ENCODE results near the gene SLC4A9.
"Not testable (repeated sequence)": the region's sequence is repeated elsewhere in the genome, so short reads cannot be mapped to it uniquely, and the experiment has no call there.

Gene SLC4A9

GRCh38 chr5:140339636-140340035, 20.4 kb upstream of the SLC4A9 start:
- DNase-seq (ENCODE audit: low read depth in 3 of 3) = no peak

GRCh38 chr5:140340605-140341121, 19.3 kb upstream of the SLC4A9 start:
- DNase-seq (ENCODE audit: low read depth in 3 of 3) = no peak

GRCh38 chr5:140341591-140341990, 18.4 kb upstream of the SLC4A9 start:
- DNase-seq (ENCODE audit: low read depth in 3 of 3) = no peak

DNA sequence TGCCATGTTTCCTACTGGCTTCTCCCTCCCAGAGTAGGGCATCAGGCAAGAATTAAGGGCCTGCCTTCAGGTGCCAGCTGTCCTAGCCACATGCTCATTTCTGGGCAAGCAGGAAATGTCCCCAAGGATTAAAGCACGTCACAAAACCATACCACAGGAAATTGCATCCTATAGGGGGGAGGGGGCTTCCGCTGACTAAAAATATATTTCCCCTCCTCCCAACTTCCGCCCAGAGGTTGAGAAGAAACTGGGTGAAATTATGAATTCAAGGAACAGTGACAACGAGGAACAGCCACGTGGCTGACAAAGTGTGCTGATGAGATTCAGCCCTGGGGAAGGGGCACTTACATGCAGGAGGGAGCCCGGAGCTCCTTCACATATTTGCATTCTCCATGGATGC, 17.7 kb upstream of the SLC4A9 start:
- peak in 1 of 3 experiments; percentile 36 for DNase-seq (ENCODE audit: low read depth in 3 of 3)

DNA sequence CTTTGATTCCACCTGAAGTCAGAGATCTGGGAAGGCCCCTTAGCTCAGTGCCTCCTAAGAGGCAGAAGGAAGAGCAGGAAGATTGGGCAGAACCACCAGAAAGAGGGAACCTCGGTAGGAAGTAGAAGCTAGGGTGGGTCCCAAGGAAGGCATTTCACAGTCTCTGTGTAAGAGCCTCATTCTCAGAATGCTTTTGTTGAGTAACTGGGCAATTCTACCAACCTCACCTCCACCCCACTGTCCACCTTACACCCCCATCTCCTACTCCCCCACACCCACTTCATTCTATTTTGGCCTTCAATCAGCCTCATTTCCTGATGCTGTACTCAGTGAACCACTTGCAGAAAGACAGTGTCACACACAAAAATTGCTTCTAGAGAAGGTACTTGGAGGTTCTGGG, 17.1 kb upstream of the SLC4A9 start:
- no peak for DNase-seq (ENCODE audit: low read depth in 3 of 3)

- not testable (repeated sequence) for DNase-seq (ENCODE audit: low read depth in 3 of 3)
These were observed 16.1 kb upstream of the SLC4A9 start for GRCh38 chr5:140343849-140344248.

GRCh38 chr5:140344683-140345423, 15.1 kb upstream of the SLC4A9 start:
- peak in 1 of 3 experiments; percentile 24 for DNase-seq (ENCODE audit: low read depth in 3 of 3)

DNA sequence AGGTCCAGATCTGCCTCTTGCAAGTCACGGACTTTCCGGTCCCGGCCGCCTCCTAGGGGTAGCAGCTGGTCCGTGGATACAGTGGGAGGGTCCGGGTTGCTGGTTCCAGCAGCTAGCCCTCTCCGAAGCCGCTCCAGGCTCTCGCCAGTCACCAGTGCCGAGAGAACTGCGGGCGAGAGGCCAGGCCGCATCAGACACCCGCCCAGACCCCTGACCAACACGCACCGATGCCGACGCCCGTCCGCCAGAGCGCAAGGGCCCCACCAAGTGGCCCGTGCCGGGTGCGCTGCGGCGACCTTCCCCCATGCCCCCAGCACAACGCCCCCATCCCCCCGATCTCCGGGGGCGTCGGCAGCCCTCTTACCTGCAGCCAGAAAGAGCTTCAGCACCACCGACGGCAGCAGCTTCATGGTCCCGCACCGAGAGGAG, 14.1 kb upstream of the SLC4A9 start:
- no peak for DNase-seq (ENCODE audit: low read depth in 3 of 3)

DNA sequence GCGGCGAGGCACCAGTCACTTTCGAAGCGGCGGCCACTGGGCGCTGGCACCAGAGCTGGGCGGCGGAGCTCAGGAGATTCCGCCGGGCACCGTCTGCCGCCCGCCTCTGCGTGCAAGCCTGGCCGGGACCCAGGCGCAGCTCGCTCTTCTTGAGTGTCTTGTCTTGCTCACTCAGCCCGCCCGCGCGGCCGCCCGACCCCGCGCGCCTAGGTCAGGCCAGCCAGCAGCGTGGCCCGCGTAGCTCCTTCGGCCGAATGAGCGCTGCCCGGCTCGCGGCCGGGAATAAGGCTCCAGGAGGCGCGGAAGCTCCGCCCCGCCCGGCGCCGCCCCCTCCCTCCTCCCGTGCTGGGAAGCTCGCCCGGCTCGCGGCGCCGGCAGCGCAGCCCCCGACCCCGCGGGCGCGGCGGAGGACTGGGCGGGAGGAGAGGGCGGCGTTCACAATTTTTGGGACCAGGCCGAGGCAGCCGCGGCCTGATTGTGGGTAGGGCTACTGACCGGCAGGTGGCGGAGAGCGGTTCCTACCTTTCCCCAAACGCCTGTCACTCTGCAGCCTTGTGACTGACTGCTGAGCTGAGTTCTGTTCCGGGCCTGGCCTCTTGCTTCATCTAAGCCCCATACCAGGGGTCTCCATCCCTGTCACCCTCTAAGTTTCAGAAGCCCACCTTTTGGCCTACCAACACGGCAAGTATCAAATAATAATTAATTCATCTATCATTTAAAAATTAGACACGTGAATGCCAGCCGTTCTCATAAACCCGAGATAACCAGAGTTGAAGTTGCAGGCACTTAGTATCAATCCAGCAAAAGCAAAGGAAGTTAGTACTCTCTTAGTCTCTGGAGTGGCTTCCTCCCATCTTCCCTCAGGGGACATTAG, 13.4 kb upstream of the SLC4A9 start, which contains the start of gene HBEGF:
HBEGF (minus strand) TSS at position 256 of the 874 bp plus-strand sequence. CDS start 275 bp downstream, outside the sequence.
- DNase-seq (ENCODE audit: low read depth in 3 of 3) = peak in 1 of 3 experiments; percentile 57

DNA sequence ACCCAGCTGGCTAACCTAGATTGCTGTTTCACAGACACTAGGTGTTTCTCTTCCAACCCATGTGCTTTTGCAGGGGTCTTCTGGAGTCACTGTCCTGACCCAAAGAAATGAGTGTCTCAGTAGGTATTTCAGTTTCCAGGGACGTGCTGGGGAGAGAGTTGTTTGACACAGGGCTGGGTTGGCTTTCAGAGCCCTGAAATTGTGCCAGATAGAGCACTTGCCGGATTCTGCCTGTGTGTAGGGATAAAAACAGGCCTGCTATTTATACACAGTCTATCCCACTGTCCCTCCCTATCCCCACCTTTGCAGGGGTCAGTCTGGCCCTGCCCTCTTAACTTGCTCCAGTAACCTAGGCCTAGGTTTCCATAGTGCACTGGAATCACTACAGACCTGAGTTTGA, 12.6 kb upstream of the SLC4A9 start:
- DNase-seq (ENCODE audit: low read depth in 3 of 3) = no peak

- no peak for DNase-seq (ENCODE audit: low read depth in 3 of 3)
These were observed 11.9 kb upstream of the SLC4A9 start for GRCh38 chr5:140348104-140348503.

DNA sequence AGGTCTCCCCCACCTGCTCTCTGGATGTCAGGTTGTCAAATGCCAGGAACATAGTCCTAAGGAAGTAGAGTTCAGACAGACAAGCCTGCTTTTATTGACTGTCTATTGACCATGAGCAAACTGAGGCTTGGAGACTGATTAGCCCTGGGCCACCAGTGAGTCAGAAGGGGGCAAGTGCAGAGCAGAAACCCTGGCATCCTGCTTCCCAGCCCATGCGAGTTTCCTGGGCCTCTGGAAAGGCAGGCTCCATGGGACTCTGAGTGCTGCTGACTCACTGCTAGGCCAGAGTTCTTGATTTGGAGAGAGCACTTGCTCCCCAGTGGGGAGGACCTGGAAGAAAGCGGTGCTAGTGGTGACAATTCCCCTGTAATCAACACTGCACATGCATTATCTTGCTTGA, 10.8 kb upstream of the SLC4A9 start:
- no peak for DNase-seq (ENCODE audit: low read depth in 3 of 3)

DNA sequence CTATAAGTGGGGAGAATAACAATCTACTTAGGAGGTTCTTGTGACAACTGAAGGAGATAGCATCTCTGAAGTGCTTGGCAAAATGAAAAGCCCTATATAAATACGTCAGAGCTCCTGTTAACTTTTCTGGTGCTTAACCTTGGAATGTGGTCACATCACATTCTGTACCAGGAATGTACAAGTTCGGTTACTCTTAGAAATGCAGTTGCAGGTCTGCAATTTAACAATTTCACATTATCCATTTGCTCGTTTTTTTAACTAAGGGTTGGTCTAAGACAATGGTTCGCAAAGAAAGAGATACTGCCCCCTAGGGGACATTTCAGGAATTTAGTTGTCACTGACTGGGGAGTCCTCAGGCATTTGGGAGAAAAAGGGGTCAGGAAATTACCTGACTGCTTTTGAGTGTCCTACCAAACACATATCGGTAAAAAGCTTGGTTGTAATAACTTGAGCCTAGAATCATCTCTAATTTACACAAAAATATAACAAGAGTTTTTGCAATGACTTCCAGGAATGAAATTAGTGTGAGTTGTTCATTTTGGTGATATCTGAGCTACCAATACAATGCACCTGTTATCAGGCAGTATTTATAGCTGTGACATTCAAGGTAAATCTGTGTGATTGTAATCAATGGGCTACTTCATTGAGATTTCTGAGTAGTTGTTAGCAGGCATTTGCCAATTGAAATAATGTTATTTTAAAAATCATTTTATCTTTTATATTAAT, 8.2 kb upstream of the SLC4A9 start:
- peak in 2 of 3 experiments; percentile 35 to 68 for DNase-seq (ENCODE audit: low read depth in 3 of 3)

DNA sequence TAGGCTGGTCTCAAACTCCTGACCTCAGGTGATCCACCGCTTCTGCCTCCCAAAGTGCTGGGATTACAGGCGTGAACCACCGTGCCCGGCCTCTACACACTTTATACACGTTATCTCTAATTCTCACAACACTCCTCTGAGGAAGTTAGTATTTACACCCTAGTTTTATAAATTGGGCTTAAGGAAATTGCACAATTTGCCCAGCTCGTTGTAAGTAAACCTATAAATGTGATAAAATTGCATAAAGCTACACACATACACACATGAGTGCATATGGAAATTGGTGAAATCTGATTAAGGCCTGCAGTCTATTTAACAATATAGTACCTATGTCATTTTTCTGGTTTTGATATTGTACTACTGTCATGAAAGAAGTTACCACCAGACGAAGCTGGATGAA, 4.4 kb upstream of the SLC4A9 start:
- DNase-seq (ENCODE audit: low read depth in 3 of 3) = no peak

DNA sequence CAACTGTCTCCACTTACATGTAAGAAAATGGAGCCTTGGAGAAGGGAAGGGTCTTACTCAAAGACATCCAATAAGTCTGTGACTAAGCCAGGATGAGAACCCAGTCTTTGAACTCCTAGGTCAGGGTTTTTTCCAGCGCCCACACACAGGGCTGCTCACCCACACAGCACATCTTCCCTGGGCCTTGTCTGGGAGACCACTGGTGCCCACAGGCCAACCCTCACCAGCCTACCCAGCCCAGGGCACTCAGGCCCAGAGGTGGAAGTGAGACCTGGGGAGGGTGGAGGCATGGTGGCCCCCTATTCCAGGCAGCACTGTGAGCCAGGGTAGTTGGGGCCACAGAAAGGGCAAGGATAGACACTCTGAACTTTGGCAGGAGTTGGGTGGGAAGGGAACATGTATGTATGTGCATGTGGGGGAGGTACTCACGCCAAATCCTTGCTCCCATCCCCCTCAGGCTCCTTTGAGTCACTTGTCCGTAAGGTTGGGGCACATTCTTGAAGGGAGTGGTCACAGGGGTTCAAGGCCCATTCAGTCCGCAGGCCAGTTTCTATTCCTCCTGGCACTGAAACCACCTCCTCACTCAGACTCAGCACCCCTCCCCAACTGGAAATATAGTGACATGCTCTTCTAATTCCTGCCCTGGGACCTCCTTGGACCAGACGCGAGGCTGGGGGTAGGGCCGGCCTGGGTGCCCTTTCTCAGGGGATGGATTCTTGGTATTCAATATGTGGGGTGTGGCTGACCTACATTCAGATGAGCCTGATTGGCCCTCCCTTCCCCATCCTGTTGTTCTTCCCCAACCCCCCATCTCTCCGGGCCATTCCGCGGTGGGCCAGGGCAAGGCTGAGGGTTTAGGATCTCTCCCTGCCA, 2.9 kb upstream of the SLC4A9 start:
- DNase-seq (ENCODE audit: low read depth in 3 of 3) = no peak

GRCh38 chr5:140357726-140358093, 2.3 kb upstream of the SLC4A9 start:
- peak; percentile 55 to 74 (median 58) for DNase-seq (ENCODE audit: low read depth in 3 of 3)

GRCh38 chr5:140358738-140359310, 1.2 kb upstream of the SLC4A9 start:
- no peak for DNase-seq (ENCODE audit: low read depth in 3 of 3)

GRCh38 chr5:140360681-140361479, 886 bp downstream of the SLC4A9 start:
- no peak for DNase-seq (ENCODE audit: low read depth in 3 of 3)

DNA sequence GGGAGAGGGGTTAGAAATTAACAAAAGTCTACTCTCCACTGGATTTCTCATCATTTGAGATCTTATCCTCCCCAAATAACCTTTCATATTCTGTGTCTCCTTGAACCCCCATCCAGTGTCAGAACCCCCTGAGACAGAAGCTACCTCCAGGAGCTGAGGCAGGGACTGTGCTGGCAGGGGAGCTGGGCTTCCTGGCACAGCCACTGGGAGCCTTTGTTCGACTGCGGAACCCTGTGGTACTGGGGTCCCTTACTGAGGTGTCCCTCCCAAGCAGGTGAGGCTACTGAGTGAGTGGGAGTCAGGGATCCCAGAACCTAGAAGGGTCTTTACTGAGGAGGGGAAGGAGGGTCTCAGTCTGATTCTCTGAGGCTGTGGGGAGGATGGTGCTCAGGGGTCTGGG, 1.9 kb downstream of the SLC4A9 start:
- DNase-seq (ENCODE audit: low read depth in 3 of 3) = no peak

DNA sequence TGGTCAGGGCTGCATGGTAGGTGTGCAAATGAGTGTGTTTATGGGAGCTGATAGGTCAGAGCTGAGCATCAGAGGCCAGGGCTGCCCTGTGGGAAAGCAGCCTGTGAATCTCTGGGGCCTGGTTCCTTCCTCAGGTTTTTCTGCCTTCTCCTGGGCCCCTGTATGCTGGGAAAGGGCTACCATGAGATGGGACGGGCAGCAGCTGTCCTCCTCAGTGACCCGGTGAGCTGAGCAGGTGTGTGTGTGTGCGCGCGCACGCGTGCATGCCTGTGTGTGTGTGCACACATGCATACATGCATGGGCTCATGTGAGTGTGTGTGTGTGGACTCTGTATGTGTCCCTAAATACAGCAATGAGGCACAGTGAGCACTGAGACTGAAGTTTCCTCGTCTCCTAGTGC, 2.3 kb downstream of the SLC4A9 start:
- no peak for DNase-seq (ENCODE audit: low read depth in 3 of 3)
